Astrocyte (in vitro differentiated cells and primary cell): ENCODE results near the gene CPA1. TPM values are rescaled to one million over a fixed set of nuclear protein-coding genes. Genes with fewer than 3 reads are reported as not detected.

Source experiments
- DNase-seq: peaks from one replicate; pipeline ENCODE4 v3.0.0-alpha.2; 2010; ENCODE audit warnings: low read depth
- FAIRE-seq: peaks from 2 replicates; lab custom pipeline; 2011; peaks lifted over from hg19 to GRCh38; lab: Jason Lieb, UNC
- H2AFZ ChIP-seq: 2 replicates; pipeline ENCODE4 v1.6.0; 2012; ENCODE audit warnings: low read depth, low read length, inconsistent platforms
- H3K27ac ChIP-seq: 2 replicates; pipeline ENCODE4 v1.5.1; 2011; ENCODE audit warnings: low read depth, low read length, inconsistent platforms
- H3K27me3 ChIP-seq: 2 replicates; pipeline ENCODE4 v1.6.0; 2011; ENCODE audit warnings: low read length, inconsistent platforms; ENCODE audit not compliant: insufficient read depth
- H3K36me3 ChIP-seq: 2 replicates; pipeline ENCODE4 v1.5.1; 2011; ENCODE audit warnings: low read length, inconsistent platforms; ENCODE audit not compliant: insufficient read depth
- H3K4me1 ChIP-seq: 2 replicates; pipeline ENCODE4 v1.5.1; 2011; ENCODE audit warnings: low read length, inconsistent platforms; ENCODE audit not compliant: insufficient read depth
- H3K4me2 ChIP-seq: 2 replicates; pipeline ENCODE4 v1.6.0; 2012; ENCODE audit warnings: low read length, inconsistent platforms
- H3K4me3 ChIP-seq: 2 replicates; pipeline ENCODE4 v1.5.1; 2011; ENCODE audit warnings: low read depth, mild to moderate bottlenecking, low read length, inconsistent platforms; ENCODE audit not compliant: insufficient read depth
- H3K79me2 ChIP-seq: 2 replicates; pipeline ENCODE4 v1.6.0; 2012; ENCODE audit warnings: mild to moderate bottlenecking, low read length, inconsistent platforms; ENCODE audit not compliant: insufficient read depth
- H3K9ac ChIP-seq: 2 replicates; pipeline ENCODE4 v1.6.0; 2012; ENCODE audit warnings: mild to moderate bottlenecking, low read length, inconsistent platforms
- H3K9me3 ChIP-seq: 2 replicates; pipeline ENCODE4 v1.5.1; 2012; ENCODE audit warnings: low read depth, mild to moderate bottlenecking, low read length, inconsistent platforms; ENCODE audit not compliant: insufficient read depth
- H4K20me1 ChIP-seq: 2 replicates; pipeline ENCODE4 v1.6.0; 2012; ENCODE audit warnings: low read length, inconsistent platforms; ENCODE audit not compliant: insufficient read depth
- H3K27ac Mint-ChIP-seq: one replicate; pipeline ENCODE4 v1.8.0; 2021; ENCODE audit warnings: mild to moderate bottlenecking, mixed read lengths; ENCODE audit not compliant: unreplicated experiment
- H3K27me3 Mint-ChIP-seq: one replicate; pipeline ENCODE4 v1.8.0; 2021; ENCODE audit warnings: low read depth, mixed read lengths; ENCODE audit not compliant: unreplicated experiment
- H3K36me3 Mint-ChIP-seq: one replicate; pipeline ENCODE4 v1.8.0; 2021; ENCODE audit warnings: low read depth, mixed read lengths; ENCODE audit not compliant: unreplicated experiment
- H3K4me1 Mint-ChIP-seq: one replicate; pipeline ENCODE4 v1.8.0; 2021; ENCODE audit warnings: low read depth, mixed read lengths; ENCODE audit not compliant: unreplicated experiment
- H3K4me3 Mint-ChIP-seq: one replicate; pipeline ENCODE4 v1.8.0; 2021; ENCODE audit warnings: mild to moderate bottlenecking, moderate library complexity, mixed read lengths; ENCODE audit not compliant: unreplicated experiment
- H3K9me3 Mint-ChIP-seq: one replicate; pipeline ENCODE4 v1.8.0; 2021; ENCODE audit warnings: mild to moderate bottlenecking, mixed read lengths; ENCODE audit not compliant: unreplicated experiment
- EZH2 ChIP-seq: IDR thresholded peaks from 2 replicates; pipeline ENCODE4 v1.6.1; 2012; ENCODE audit warnings: mild to moderate bottlenecking, low read length, inconsistent platforms; ENCODE audit not compliant: insufficient read depth
- total RNA-seq: library from RNA; stranded (reverse); gene quantifications from 2 replicates; pipeline ENCODE4 v1.2.1, GENCODE V29; 2021
- TF ChIP-seq, protein P1 (sequence below): IDR thresholded peaks from 2 replicates; pipeline ENCODE4 v1.5.1; 2011; ENCODE audit warnings: low read depth, mild to moderate bottlenecking, inconsistent platforms, low read length, moderate library complexity; ENCODE audit not compliant: insufficient read depth

The CPA1 gene
- total RNA-seq, 1 donor from 2014 or later, result not detected

DNA sequence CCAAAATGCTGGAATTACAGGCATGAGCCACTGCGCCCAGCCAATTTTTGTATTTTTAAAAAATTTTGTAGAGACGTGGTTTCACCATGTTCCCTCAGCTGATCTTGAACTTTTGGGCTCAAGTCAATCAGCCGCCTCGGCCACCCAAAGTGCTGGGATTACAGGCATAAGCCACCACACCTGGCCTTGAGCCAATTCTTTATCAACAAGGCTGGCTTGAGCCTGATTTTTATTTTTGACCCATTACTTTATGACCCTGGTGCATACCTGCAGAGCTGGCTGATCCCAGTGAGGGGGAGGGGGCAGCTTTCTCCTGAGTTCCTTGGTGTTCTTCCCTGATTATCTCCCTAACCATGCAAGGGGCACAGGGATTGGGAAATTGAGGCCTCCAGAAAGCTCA, 15.8 kb upstream of the CPA1 start:
- Histone ChIP-seq H3K4me1 (peaks cover 42% of the 10 kb centered on the region), H3K4me2 (peak overlapping the region; percentile 66), H3K27me3 (no peaks in the 10 kb centered on the region), H3K9ac (peak overlapping the region; percentile 33), H3K9me3 (peaks cover 7% of the 10 kb centered on the region), H4K20me1 (no peaks in the 10 kb centered on the region), H3K4me3 (no peak overlapping the region), H3K27ac (peak overlapping the region; percentile 91), H3K36me3 (no peaks in the 10 kb centered on the region), H3K79me2 (no peaks in the 10 kb centered on the region), H2AFZ (no peak overlapping the region)
- H3K27ac Mint-ChIP-seq, result no peak overlapping the region
- no peak for DNase-seq
- H3K4me1 Mint-ChIP-seq, result peaks cover 33% of the 10 kb centered on the region
- TF ChIP-seq, protein P1, sequence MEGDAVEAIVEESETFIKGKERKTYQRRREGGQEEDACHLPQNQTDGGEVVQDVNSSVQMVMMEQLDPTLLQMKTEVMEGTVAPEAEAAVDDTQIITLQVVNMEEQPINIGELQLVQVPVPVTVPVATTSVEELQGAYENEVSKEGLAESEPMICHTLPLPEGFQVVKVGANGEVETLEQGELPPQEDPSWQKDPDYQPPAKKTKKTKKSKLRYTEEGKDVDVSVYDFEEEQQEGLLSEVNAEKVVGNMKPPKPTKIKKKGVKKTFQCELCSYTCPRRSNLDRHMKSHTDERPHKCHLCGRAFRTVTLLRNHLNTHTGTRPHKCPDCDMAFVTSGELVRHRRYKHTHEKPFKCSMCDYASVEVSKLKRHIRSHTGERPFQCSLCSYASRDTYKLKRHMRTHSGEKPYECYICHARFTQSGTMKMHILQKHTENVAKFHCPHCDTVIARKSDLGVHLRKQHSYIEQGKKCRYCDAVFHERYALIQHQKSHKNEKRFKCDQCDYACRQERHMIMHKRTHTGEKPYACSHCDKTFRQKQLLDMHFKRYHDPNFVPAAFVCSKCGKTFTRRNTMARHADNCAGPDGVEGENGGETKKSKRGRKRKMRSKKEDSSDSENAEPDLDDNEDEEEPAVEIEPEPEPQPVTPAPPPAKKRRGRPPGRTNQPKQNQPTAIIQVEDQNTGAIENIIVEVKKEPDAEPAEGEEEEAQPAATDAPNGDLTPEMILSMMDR, result no peak
- no peak for TF ChIP-seq EZH2
- H3K4me3 Mint-ChIP-seq, result no peak overlapping the region
- no peaks in the 10 kb centered on the region for H3K36me3 Mint-ChIP-seq
- FAIRE-seq, result no peak
- H3K9me3 Mint-ChIP-seq, result peaks cover 11% of the 10 kb centered on the region
- no peaks in the 10 kb centered on the region for H3K27me3 Mint-ChIP-seq

DNA sequence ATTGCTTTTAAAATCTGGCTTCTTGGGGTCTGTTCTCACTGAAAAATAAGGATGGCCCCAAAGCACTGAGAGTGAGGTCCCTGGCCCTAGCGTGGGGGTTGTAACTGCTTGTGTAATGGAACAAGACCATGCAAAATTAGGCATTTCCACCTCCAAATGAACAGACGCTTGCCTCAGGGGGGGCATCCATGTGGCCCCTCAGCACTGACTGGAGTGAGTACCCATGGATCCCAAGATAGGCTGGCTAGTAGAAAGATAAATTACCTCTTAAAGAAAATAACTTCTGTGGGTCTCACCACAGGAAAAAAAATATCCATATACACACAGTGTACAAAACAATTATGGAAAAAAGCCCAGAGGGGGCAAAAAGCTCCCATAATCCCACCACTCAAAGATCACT, 15.2 kb upstream of the CPA1 start:
- TF ChIP-seq, protein P1, result no peak
- TF ChIP-seq EZH2, result no peak
- H3K27me3 Mint-ChIP-seq, result no peaks in the 10 kb centered on the region
- peaks cover 48% of the 10 kb centered on the region for H3K4me1 ChIP-seq
- peaks cover 39% of the 10 kb centered on the region for H3K4me1 Mint-ChIP-seq
- H4K20me1 ChIP-seq, result no peaks in the 10 kb centered on the region
- H3K4me3 Mint-ChIP-seq, result no peak overlapping the region
- FAIRE-seq, result no peak
- peak; percentile 79 for DNase-seq
- H3K27ac ChIP-seq, result peak overlapping the region; percentile 91
- H3K4me2 ChIP-seq, result peak overlapping the region; percentile 66
- no peaks in the 10 kb centered on the region for H3K36me3 Mint-ChIP-seq
- no peaks in the 10 kb centered on the region for H3K36me3 ChIP-seq
- no peaks in the 10 kb centered on the region for H3K79me2 ChIP-seq
- H3K27ac Mint-ChIP-seq, result peak overlapping the region; percentile 42
- H3K4me3 ChIP-seq, result no peak overlapping the region
- H3K27me3 ChIP-seq, result no peaks in the 10 kb centered on the region
- peak overlapping the region; percentile 33 for H3K9ac ChIP-seq
- H2AFZ ChIP-seq, result no peak overlapping the region
- peaks cover 6% of the 10 kb centered on the region for H3K9me3 ChIP-seq
- H3K9me3 Mint-ChIP-seq, result peaks cover 7% of the 10 kb centered on the region
